ENCODE measurements around the gene PIK3CA. TPM values are rescaled to one million over a fixed set of nuclear protein-coding genes. Genes with fewer than 3 reads are reported as not detected.

PIK3CA gene
- total RNA-seq, 1 experiment from 2014 or later = 12.0 TPM

- H3K27me3 Mint-ChIP-seq (ENCODE audit: low read depth) = no peaks in the 10 kb centered on the region
- H3K9me3 Mint-ChIP-seq = no peaks in the 10 kb centered on the region
- no peak overlapping the region for H3K4me3 Mint-ChIP-seq
- Histone ChIP-seq H3T11ph (ENCODE audit: low read length) (no peak overlapping the region), H4K5ac (ENCODE audit: insufficient read length, low read depth, low read length) (no peak overlapping the region), H2AFZ (ENCODE audit: low read length) (no peak overlapping the region), H3K23me2 (ENCODE audit: insufficient read length, low read depth, low read length, poor library complexity, severe bottlenecking) (no peaks in the 10 kb centered on the region), H3K4me1 (ENCODE audit: insufficient read depth, low read length) (peaks cover 4% of the 10 kb centered on the region; the same call in 1 of the 2 replicates), H3K18ac (ENCODE audit: insufficient read length, low read depth, low read length) (no peak overlapping the region), H4K8ac (replicated peaks; ENCODE audit: insufficient read length, low read depth, low read length) (no peak overlapping the region), H2AK5ac (ENCODE audit: insufficient read length, low read length) (no peak overlapping the region), H3K4me2 (ENCODE audit: insufficient read depth, insufficient read length, low read length) (no peak overlapping the region), H4K20me1 (ENCODE audit: control insufficient read depth, insufficient read depth, insufficient read length) (no peaks in the 10 kb centered on the region), H3K27me3 (ENCODE audit: insufficient read depth, low read length) (no peaks in the 10 kb centered on the region), H3K9me3 (ENCODE audit: control insufficient read depth, low read depth, low read length) (no peaks in the 10 kb centered on the region), H3K56ac (ENCODE audit: insufficient read length, low read depth, low read length) (no peak overlapping the region), H2BK15ac (ENCODE audit: low read depth, low read length) (no peak overlapping the region), H2BK20ac (ENCODE audit: low read depth, low read length, poor library complexity, severe bottlenecking) (no peak overlapping the region), H3K79me1 (ENCODE audit: insufficient read depth, low read depth, low read length, poor library complexity, severe bottlenecking) (no peaks in the 10 kb centered on the region), H3K14ac (ENCODE audit: insufficient read depth, low read length) (no peak overlapping the region), H3K79me2 (ENCODE audit: insufficient read depth, low read length) (no peaks in the 10 kb centered on the region), H3K23ac (ENCODE audit: insufficient read length, low read depth, low read length) (no peak overlapping the region), H3K4ac (ENCODE audit: low read depth, low read length) (no peak overlapping the region), H2BK120ac (ENCODE audit: low read depth, low read length, poor library complexity, severe bottlenecking) (no peak overlapping the region), H4K91ac (ENCODE audit: insufficient read length, low read depth, low read length) (no peak overlapping the region), H3K9ac (ENCODE audit: extremely low read depth, insufficient read length, low read length) (no peak overlapping the region), H3K27ac (ENCODE audit: insufficient read length, low read depth, low read length) (no peak overlapping the region), H2BK12ac (ENCODE audit: insufficient read length, low read depth, low read length) (no peak overlapping the region), H2BK5ac (ENCODE audit: insufficient read length, low read length) (no peak overlapping the region)
- H3K27ac Mint-ChIP-seq = no peak overlapping the region
- no peaks in the 10 kb centered on the region for H3K36me3 Mint-ChIP-seq (ENCODE audit: insufficient read depth in 1 of 3, low read depth in 3 of 3)
- H3K4me1 Mint-ChIP-seq = peaks cover 44 to 47% of the 10 kb centered on the region in 2 experiments
- TF ChIP-seq CTCF (conservative IDR thresholded peaks at IDR 0.05) = no peak
- no CpG with 5 or more reads among the region's 3 CpGs for WGBS (ENCODE audit: extremely low coverage, insufficient read length, low lambda C conversion rate)
- no peak for DNase-seq
Observed at GRCh38 chr3:179186426-179186825, 38.3 kb downstream of the PIK3CA start.

Measured in H9 (cell line).